ENCODE data around the gene STAU1.
A peak's percentile ranks its signal among the peaks of the same experiment; 100 is the strongest.
"Not testable (repeated sequence)": the region's sequence is repeated elsewhere in the genome, so short reads cannot be mapped to it uniquely, and the experiment has no call there.

The STAU1 gene

DNA sequence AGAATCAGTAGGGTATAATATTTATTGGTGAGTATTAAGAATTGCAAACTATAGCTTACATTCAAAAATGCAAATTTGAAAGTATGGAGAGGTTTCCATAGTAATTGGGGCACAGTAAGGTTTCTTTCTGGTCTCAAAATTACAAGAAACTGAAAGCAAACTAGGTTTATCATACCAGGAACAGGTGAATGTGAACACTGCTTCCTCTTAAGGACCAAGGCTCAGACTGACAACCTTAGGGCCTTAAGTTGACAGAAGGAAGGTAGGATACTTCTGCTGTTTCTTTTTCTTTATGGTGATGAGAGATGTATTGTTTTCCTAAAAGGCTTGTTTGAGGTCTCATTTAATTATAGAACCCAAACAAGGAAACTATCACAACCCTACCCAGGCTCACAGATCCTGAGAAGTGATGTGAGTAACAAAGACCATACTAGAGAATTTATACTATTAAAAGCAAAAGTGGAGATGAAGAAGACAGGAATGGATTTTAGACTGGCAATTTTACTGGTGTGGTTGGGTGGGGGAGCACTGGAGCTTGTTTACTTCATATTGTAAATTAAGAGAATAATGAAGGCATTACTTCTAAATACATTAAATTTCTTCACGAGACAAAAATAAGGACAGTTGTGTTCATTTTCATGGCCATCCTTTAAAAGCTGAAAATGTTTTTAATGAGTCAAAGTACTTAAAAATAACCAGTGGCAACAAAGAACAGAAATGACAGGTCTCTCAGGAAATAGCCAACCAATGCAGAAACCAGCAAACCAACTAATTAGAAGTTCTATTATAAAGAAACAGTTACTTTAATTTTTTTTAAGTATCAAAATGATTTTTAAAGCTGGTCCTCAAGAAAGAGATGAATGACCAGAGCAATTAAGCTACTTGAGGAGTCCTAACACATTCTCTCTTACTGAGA, 21.3 kb downstream of the STAU1 start:
- DNase-seq (ENCODE audit: low read depth, low spot score): no peak

- DNase-seq (ENCODE audit: low read depth, low spot score): no peak
These were observed 22.5 kb downstream of the STAU1 start for GRCh38 chr20:49165611-49166010.

GRCh38 chr20:49163696-49164095, 24.4 kb downstream of the STAU1 start:
- DNase-seq (ENCODE audit: low read depth, low spot score): no peak

DNA sequence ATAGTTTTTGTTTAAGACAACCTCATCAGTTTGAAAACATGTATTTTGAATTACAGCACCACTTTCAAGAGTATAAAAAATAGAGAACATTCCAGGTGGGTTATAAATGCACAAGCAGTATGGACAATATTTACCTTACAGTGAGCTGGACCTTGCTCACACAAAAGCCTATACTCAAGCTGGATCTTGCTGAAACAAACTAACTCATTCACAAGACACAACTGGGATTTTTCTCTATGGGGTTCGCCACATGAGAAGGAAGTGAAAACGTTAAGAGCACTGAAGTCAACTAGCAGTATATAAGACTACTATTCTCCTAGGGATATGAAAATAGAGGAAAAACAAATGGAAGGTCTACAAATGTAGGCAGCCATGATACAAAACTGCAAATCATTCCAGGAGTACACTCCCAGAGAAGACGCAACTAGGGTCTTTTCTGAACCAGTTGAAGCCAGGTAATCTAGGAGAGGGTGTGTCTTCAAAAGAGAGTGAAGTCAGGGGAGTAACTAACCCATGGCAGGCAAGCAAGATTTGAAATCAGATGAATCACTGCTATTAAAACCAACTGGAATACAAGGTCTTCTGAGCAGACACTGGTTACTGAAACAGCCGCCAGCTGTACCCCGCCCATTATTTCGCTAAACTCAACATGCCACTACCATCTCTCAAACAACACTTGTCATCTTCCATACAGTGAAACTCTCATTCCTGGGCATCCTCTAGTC, 26.5 kb downstream of the STAU1 start:
- no peak for DNase-seq (ENCODE audit: low read depth, low spot score)

DNA sequence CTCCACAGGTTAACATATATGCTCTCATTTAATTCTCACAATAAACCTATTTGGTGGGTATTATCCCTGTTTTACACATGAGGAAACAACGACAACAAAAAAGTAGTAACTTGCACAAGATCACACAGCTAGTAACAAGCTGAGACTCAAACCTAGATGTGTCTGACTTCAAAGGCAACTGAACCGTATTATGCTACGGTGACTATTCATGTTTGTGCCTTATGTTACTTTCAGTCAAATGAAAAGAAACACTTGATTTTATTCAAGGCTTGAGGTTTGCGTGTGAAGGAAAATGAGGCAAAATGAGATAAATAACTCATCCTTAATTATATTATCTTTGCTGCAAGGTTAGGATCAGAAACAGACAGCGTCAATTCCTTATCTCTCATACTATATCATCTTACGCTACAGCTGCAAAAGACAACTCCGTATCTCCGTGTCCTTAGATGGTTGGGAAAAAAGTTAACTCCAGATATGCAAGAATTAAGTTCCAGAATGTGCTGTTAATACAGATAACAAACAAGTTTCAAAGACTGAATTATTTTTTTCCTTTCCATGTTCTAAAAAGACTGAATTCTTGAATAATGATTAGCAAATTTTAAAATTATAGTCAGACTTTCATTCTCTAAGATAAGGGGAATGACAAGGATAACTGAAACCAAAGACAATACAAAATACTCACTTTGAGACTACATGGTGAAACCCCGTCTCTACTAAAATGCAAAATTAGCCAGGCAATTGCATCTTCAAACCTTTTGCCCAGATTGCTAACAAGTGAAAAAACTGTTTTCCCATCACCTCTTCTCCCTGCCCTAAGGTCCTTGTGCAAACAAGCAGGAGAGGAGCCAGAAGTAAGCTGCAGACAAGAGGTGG, 27.8 kb downstream of the STAU1 start:
- no peak for DNase-seq (ENCODE audit: low read depth, low spot score)

GRCh38 chr20:49157146-49157545, 31.0 kb downstream of the STAU1 start:
- DNase-seq (ENCODE audit: low read depth, low spot score): no peak

GRCh38 chr20:49156481-49156880, 31.7 kb downstream of the STAU1 start:
- DNase-seq (ENCODE audit: low read depth, low spot score): no peak

DNA sequence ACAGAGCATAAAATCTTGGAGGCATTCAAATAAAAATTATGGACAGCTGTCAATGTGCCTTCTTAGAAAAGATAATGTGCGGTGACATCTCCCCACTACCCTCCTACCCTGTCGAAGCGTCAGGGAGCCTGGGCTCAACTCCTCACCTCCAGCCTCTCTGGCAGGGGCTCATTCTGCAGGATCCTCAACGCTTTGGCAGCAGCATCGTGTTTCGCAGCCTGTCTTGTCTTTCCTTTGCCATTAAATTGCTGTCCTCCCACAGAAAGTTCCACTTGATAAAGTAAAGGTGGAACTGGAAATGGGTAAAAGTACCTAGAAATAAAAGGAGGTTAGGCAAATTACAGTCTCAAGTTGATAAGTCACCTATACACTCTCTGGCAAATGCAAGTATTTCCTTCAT, 36.7 kb downstream of the STAU1 start:
- no peak for DNase-seq (ENCODE audit: low read depth, low spot score)

DNA sequence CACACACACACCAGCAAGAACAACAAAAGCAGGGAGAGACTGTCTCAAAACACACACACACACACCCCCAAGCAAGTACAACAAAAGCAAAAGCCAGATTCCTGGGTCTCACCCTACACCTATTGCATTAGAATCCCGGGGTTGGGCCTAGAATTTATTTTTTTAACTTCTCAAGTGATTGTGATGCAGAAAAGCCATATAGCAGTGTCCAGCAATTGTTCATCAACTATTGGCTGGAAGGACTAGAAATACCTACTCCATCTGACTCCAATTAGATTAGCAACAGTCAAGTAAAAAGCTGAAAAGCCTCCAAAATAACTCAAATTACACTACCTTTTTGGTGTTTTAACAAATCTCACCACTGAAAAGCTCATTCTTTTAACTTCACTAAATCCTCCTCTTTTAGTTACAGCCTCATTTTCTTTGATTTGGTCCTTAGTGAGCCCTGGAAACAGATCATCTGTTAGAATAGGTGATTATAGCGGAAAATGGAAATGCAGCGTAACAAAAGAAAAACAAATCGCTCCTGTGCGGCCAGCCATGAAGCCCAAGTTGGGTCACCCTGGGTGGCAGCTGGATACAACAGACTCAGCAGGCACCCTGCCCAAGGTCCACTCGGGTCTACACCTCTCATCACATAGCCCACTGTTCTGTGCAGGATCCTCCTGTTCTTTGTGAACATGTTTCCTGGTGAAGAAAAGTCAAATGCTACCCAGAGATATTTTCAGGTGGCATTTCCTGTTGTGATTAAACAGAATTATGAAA, 38.7 kb downstream of the STAU1 start:
- DNase-seq (ENCODE audit: low read depth, low spot score): no peak

DNA sequence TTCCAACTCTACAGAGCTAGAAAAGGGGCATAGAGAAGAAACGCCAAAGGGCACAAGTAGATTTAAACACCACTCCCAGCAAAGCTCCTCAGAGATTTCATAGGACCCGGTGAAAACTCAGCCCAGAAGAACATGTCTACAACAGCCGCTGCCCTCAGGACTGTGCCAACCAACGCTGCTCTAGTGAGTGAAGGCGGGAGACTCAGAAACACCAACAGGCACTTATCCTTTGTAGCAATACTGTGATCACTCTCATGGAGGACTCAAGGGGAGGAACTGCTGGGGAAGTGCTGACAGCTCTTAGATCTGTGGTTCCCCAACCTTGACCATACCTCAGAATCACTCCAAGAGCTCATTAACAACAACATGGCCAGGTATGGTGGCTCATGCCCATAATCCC, 39.5 kb downstream of the STAU1 start:
- DNase-seq (ENCODE audit: low read depth, low spot score): no peak

- no peak for DNase-seq (ENCODE audit: low read depth, low spot score)
These were observed 40.8 kb downstream of the STAU1 start for GRCh38 chr20:49147296-49147695.

DNA sequence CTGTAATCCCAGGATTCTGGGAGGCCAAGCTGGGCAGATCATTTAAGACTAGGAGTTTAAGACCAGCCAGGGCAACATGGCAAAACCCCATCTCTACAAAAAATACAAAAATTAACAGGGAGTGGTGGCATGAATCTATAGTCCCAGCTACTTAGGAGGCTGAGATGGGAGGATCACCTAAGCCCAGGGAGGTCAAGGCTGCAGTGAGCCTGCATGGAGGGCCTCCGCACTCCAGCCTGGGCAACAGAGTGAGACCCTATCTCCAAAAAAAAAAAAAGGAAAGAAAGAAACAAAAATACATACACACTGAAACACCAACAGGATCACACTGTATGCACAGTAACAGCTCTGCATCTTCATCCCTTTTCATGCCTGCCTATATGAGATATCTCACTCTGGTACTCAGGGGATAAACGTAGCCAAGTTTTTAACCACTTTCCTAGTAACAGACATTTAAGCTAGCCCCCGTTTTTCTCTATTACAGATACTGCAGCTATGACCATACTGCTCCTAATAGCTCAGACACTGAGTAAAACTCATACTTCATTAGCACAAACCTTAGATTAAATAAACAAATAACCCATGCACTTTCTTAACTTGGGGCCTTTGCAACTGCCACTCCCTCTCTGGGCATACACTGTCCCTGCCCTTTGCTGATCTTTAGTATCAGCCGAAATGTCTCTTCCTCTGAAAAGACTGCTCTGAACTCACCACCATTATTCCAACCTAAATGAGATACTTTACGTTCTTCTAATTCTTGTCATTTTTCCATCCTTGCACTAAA, 41.5 kb downstream of the STAU1 start:
- DNase-seq (ENCODE audit: low read depth, low spot score): no peak

GRCh38 chr20:49140834-49141233, 47.3 kb downstream of the STAU1 start:
- no peak for DNase-seq (ENCODE audit: low read depth, low spot score)

DNA sequence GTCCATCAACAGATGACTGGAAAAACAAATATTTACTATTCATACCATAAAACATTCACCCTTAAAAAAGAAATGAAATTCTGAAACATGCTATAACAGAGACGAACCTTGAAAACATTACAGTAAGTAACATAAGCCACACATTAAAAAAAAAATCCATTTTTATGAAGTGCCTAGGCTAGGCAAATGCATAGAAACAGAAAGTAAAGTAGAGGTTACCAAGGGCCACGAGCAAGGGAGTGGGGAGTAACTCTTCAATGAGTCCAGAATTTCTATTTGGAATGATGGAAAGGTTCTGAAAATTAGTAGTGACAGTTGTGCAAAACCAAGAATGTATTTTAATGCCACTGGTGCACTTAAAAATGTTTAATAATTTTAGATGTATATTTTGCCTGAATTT, 47.7 kb downstream of the STAU1 start:
- DNase-seq (ENCODE audit: low read depth, low spot score): no peak

GRCh38 chr20:49138431-49138830, 49.7 kb downstream of the STAU1 start:
- no peak for DNase-seq (ENCODE audit: low read depth, low spot score)

GRCh38 chr20:49136817-49137571, 51.1 kb downstream of the STAU1 start:
- no peak for DNase-seq (ENCODE audit: low read depth, low spot score)

DNA sequence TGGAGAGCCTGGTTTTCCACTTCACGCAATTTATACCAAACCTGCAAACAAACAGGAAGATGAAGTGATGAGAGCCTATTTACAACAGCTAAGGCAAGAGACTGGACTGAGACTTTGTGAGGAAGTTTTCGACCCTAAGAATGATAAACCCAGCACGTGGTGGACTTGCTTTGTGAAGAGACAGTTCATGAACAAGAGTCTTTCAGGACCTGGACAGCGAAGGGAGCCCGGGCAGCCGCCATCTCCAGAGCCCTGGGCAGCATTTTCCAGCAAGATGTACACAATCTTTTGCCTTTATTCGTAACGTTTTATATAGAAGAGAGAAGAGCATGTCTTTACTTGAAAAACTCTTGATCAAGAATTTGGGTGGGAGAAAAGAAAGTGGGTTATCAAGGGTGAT, 53.3 kb downstream of the STAU1 start:
- not testable (repeated sequence) for DNase-seq (ENCODE audit: low read depth, low spot score)

DNA sequence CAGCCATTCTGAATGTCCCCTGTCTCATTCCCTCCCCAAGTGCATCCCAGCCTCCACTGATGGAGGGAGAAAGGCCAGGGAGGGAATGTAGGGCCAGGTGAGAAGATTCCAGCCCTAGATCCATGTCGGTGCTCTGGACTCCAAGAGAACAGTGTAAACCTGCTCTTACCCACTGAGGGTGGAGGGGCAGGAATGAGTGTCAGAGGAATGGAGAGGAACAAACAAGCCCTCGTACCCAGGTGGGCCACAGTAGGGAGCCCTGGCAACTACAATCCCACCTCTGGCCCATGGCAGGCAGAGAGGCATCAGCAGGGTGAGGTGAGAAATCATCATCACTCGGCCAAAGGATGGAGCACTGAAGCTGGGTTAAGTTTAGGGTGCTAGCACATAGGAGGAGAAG, 54.6 kb downstream of the STAU1 start:
- DNase-seq (ENCODE audit: low read depth, low spot score): no peak

- DNase-seq (ENCODE audit: low read depth, low spot score): peak; percentile 50
These were observed 55.1 kb downstream of the STAU1 start for GRCh38 chr20:49132995-49133478.

- DNase-seq (ENCODE audit: low read depth, low spot score): no peak
These were observed 64.2 kb downstream of the STAU1 start for GRCh38 chr20:49123982-49124381.
